ENCODE measurements around the gene EXT2.

The EXT2 gene

DNA sequence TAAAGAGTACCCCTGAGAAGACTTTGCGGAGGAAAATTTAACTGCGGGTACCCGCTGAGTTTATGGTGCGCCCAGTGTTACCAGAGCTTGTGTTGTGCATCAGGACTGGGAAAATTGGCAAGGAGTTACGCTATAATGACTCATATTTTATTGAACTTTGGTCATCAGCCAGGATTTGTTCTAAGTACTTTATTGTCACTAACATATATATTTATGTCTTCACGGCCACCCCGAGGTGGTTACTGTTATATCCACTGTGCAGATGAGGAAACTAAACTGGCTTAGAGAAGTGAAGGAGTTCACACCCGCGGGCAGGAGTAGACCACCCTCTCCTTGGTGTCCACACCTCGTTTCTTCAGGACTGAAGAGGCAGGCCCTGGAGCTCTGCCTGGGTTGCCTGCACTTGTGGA is 28.7 kb upstream of the EXT2 start:
- peaks cover 3% of the 10 kb centered on the region for H3K4me1 ChIP-seq (ENCODE audit: control insufficient read depth, insufficient read depth, low read length)
- no peak for DNase-seq (ENCODE audit: low read depth, low spot score)
- H3K27me3 ChIP-seq (ENCODE audit: control insufficient read depth, insufficient read depth, low read length): 0 out of 2 replicates have a peak, but pooled peaks cover 3% of the 10 kb centered on the region
- H3K27ac ChIP-seq (ENCODE audit: low read length): no peak overlapping the region
- peak overlapping the region; percentile 51; the same call in 1 of the 2 replicates for H3K4me3 ChIP-seq (ENCODE audit: low read length)
- WGBS (ENCODE audit: insufficient coverage, insufficient read length): no CpG with 5 or more reads among the region's 10 CpGs
- H3K9me3 ChIP-seq (ENCODE audit: control insufficient read depth, insufficient read depth, low read length): no peaks in the 10 kb centered on the region
- no peaks in the 10 kb centered on the region for H3K36me3 ChIP-seq (ENCODE audit: control insufficient read depth, insufficient read depth, low read length)

DNA sequence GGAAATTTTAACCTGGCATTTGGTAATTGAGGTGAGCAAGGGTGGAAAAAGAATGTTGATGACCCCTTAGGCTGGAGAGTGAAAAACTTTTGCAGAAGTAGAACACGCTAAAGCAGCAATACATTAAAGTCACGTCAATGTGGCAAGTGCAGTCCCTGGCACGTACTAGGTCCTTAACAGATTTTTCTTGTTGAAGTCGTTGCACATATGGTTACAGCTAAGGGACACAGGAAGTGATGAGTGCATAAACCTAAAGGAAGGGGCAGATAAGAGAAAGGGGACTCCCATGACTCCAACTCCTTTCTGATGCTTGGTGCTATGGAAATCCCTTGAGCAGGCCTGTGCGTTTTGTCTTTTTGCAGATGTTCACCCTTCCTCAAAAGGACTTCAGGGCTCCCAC is 28.2 kb upstream of the EXT2 start:
- WGBS (ENCODE audit: insufficient coverage, insufficient read length): no CpG with 5 or more reads among the region's 5 CpGs
- peaks cover 3% of the 10 kb centered on the region for H3K4me1 ChIP-seq (ENCODE audit: control insufficient read depth, insufficient read depth, low read length)
- DNase-seq (ENCODE audit: low read depth, low spot score): no peak
- no peak overlapping the region for H3K4me3 ChIP-seq (ENCODE audit: low read length)
- 0 out of 2 replicates have a peak, but pooled peaks cover 3% of the 10 kb centered on the region for H3K27me3 ChIP-seq (ENCODE audit: control insufficient read depth, insufficient read depth, low read length)
- H3K27ac ChIP-seq (ENCODE audit: low read length): no peak overlapping the region
- no peaks in the 10 kb centered on the region for H3K36me3 ChIP-seq (ENCODE audit: control insufficient read depth, insufficient read depth, low read length)
- no peaks in the 10 kb centered on the region for H3K9me3 ChIP-seq (ENCODE audit: control insufficient read depth, insufficient read depth, low read length)

DNA sequence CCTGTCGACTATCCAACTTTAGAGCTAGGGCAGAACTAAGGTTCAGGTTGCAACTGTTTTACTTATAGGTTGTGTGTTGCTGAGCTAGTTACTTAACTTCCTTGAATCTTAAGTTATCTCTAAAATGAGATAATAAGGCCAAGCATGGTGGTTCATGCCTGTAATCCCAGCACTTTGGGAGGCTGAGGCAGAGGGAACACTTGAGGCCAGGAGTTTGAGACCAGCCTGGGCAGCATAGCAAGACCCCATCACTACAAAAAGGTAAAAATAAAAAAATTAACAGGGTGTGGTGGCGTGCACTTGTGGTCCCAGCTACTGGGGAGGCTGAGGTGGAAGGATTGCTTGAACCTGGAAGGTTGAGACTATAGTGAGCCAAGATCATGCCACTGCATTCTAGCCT is 27.3 kb upstream of the EXT2 start:
- H3K4me1 ChIP-seq (ENCODE audit: control insufficient read depth, insufficient read depth, low read length): peaks cover 3% of the 10 kb centered on the region
- H3K4me3 ChIP-seq (ENCODE audit: low read length): no peak overlapping the region
- 0 out of 2 replicates have a peak, but pooled peaks cover 3% of the 10 kb centered on the region for H3K27me3 ChIP-seq (ENCODE audit: control insufficient read depth, insufficient read depth, low read length)
- H3K9me3 ChIP-seq (ENCODE audit: control insufficient read depth, insufficient read depth, low read length): no peaks in the 10 kb centered on the region
- H3K36me3 ChIP-seq (ENCODE audit: control insufficient read depth, insufficient read depth, low read length): no peaks in the 10 kb centered on the region
- DNase-seq (ENCODE audit: low read depth, low spot score): no peak
- H3K27ac ChIP-seq (ENCODE audit: low read length): no peak overlapping the region
- WGBS (ENCODE audit: insufficient coverage, insufficient read length): no CpG with 5 or more reads among the region's 2 CpGs

DNA sequence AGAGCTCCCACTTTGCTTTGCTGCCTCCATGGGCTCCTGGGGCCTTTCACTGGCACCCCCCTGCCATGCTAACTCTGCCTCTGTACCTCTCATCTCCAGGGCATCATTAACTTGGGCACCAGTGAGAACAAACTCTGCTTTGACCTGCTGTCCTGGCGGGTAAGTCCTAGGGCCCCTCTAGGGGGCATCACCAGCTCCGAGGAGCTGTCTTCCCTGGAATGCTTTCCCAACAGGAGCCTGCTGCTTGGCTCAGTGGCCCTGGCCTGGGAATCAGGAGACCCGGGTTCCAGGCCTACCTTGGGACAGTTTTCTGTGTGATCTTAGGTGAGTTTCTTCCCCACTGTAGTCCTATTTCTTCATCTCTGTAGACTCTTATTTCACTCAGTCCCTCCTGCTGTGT is 24.3 kb upstream of the EXT2 start:
- Histone ChIP-seq H3K9me3 (ENCODE audit: control insufficient read depth, insufficient read depth, low read length) (no peaks in the 10 kb centered on the region), H3K27me3 (ENCODE audit: control insufficient read depth, insufficient read depth, low read length) (0 out of 2 replicates have a peak, but pooled peaks cover 3% of the 10 kb centered on the region), H3K27ac (ENCODE audit: low read length) (no peak overlapping the region), H3K36me3 (ENCODE audit: control insufficient read depth, insufficient read depth, low read length) (no peaks in the 10 kb centered on the region), H3K4me1 (ENCODE audit: control insufficient read depth, insufficient read depth, low read length) (no peaks in the 10 kb centered on the region), H3K4me3 (ENCODE audit: low read length) (no peak overlapping the region)
- no peak for DNase-seq (ENCODE audit: low read depth, low spot score)
- no CpG with 5 or more reads among the region's 3 CpGs for WGBS (ENCODE audit: insufficient coverage, insufficient read length)

DNA sequence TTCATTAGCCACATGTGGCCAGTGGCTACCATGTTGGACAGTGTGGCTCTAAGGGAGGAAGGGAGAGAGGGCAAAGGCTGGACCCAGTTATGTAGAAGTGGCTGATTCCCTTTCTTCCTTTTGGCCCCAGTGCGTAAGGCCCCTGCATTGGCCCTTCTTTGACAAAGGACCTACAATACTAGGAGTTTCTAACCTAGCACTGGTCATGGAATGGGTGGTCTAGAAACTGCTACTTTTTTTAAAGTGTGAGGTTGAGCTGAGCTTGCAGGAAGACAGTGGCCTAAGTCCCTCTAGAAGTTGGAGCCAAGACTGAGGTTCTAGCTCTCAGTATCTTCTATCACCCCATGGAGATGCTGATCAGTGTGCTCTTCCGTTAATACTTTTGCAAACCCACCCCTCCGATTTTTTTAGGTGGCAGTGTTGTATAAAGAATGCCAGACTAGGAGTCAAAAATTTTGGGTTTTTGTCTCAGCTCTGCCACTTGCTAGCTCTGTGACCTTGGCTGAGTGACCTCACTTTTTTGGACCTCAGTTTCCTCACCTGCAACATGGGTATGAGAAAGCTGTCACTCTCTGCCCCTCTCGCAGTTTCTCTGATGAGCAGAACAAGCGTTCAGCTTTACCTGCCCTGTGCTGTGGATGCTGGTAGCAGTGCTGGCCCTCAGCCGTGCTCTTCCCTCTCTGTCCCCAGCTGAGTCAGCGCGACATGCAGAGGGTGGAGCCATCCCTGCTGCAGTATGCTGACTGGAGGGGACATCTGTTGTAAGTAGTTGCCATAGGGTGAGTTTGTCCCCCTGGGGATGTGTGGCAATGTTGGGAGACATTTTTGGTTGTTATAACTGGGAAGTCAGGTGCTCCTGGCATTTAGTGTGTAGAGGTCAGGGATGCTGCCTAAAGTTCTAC is 22.5 kb upstream of the EXT2 start:
- no peak overlapping the region for H3K4me3 ChIP-seq (ENCODE audit: low read length)
- H3K9me3 ChIP-seq (ENCODE audit: control insufficient read depth, insufficient read depth, low read length): no peaks in the 10 kb centered on the region
- H3K36me3 ChIP-seq (ENCODE audit: control insufficient read depth, insufficient read depth, low read length): no peaks in the 10 kb centered on the region
- DNase-seq (ENCODE audit: low read depth, low spot score): no peak
- WGBS (ENCODE audit: insufficient coverage, insufficient read length): no CpG with 5 or more reads among the region's 8 CpGs
- no peak overlapping the region for H3K27ac ChIP-seq (ENCODE audit: low read length)
- no peaks in the 10 kb centered on the region for H3K27me3 ChIP-seq (ENCODE audit: control insufficient read depth, insufficient read depth, low read length)
- no peaks in the 10 kb centered on the region for H3K4me1 ChIP-seq (ENCODE audit: control insufficient read depth, insufficient read depth, low read length)

DNA sequence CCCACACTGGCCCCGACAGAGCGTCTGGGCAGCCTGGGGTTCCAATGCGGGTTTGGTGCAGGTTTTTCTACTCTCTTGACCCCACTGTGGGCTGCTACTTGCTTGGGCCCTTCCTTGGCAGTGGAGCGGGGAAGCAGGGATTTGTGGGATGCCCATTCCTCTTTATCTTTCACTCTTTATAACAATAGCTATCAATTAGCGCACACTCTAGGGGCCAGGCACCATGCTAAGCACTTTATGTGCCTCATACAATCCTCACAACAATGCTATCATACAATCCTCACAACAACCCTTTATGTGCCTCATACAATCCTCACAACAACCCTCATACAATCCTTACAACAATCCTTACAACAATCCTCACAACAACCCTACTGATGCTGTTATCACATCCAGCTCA is 16.7 kb upstream of the EXT2 start:
- no peak overlapping the region for H3K4me3 ChIP-seq (ENCODE audit: low read length)
- H3K27me3 ChIP-seq (ENCODE audit: control insufficient read depth, insufficient read depth, low read length): no peaks in the 10 kb centered on the region
- no peaks in the 10 kb centered on the region for H3K9me3 ChIP-seq (ENCODE audit: control insufficient read depth, insufficient read depth, low read length)
- DNase-seq (ENCODE audit: low read depth, low spot score): no peak
- no peak overlapping the region for H3K27ac ChIP-seq (ENCODE audit: low read length)
- no CpG with 5 or more reads among the region's 5 CpGs for WGBS (ENCODE audit: insufficient coverage, insufficient read length)
- H3K4me1 ChIP-seq (ENCODE audit: control insufficient read depth, insufficient read depth, low read length): no peaks in the 10 kb centered on the region
- no peaks in the 10 kb centered on the region for H3K36me3 ChIP-seq (ENCODE audit: control insufficient read depth, insufficient read depth, low read length)

DNA sequence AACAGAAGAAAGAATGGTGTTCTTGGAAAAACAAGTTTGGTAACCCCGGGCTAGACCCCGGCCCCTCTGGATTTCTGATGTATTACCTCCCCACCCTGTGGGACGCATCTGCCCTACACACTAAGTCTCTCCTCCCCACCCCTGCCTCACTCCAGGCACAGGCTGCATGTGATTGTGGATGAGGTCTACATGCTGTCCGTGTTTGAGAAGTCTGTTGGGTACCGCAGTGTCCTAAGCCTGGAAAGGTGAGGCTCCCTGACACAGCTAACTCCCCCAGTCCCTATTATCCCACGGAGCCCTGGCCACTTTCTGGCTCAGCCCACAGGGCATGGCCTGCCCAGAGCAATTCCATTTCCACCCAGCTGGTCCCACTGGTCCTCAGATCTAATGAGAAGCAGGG is 16.1 kb upstream of the EXT2 start:
- Histone ChIP-seq H3K9me3 (ENCODE audit: control insufficient read depth, insufficient read depth, low read length) (no peaks in the 10 kb centered on the region), H3K36me3 (ENCODE audit: control insufficient read depth, insufficient read depth, low read length) (no peaks in the 10 kb centered on the region), H3K4me1 (ENCODE audit: control insufficient read depth, insufficient read depth, low read length) (no peaks in the 10 kb centered on the region), H3K4me3 (ENCODE audit: low read length) (no peak overlapping the region), H3K27ac (ENCODE audit: low read length) (no peak overlapping the region), H3K27me3 (ENCODE audit: control insufficient read depth, insufficient read depth, low read length) (no peaks in the 10 kb centered on the region)
- no CpG with 5 or more reads among the region's 6 CpGs for WGBS (ENCODE audit: insufficient coverage, insufficient read length)
- no peak for DNase-seq (ENCODE audit: low read depth, low spot score)

DNA sequence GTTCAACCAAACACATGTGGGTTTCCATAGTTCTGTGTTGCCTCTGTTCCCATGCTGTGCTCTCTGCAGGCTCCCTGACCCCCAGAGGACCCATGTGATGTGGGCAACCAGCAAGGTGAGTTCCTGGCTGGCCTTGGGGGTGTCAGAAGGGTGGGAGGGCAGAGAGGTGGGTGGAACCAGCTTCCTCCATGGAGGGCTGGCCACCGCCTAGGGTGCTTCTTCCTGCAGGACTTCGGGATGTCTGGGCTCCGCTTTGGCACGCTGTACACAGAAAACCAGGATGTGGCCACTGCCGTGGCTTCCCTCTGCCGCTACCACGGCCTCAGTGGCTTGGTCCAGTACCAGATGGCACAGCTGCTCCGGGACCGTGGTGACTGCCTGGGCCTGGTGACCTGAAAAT is 14.5 kb upstream of the EXT2 start:
- no peak overlapping the region for H3K4me3 ChIP-seq (ENCODE audit: low read length)
- H3K36me3 ChIP-seq (ENCODE audit: control insufficient read depth, insufficient read depth, low read length): no peaks in the 10 kb centered on the region
- no peak overlapping the region for H3K27ac ChIP-seq (ENCODE audit: low read length)
- DNase-seq (ENCODE audit: low read depth, low spot score): no peak
- no peaks in the 10 kb centered on the region for H3K27me3 ChIP-seq (ENCODE audit: control insufficient read depth, insufficient read depth, low read length)
- H3K4me1 ChIP-seq (ENCODE audit: control insufficient read depth, insufficient read depth, low read length): no peaks in the 10 kb centered on the region
- no CpG with 5 or more reads among the region's 9 CpGs for WGBS (ENCODE audit: insufficient coverage, insufficient read length)
- no peaks in the 10 kb centered on the region for H3K9me3 ChIP-seq (ENCODE audit: control insufficient read depth, insufficient read depth, low read length)

DNA sequence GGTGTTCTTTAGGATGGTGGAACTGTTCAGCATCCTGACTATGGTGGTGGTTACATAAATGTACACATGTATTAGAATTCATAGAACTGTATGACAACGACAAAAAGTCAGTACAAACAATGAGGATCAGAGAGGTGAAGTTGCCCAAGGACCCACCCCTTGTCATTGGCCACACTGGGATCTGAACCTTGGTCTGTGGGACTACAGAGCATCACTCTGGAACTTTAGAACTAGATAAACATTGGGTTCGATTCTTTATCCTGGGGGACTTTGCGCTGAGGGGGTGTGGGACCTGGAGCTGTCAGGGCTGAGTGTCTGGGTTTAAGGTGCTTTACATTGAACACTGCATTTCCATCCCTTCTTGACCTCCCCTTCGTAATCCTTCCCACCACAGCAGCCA is 12.8 kb upstream of the EXT2 start:
- DNase-seq (ENCODE audit: low read depth, low spot score): no peak
- H3K27me3 ChIP-seq (ENCODE audit: control insufficient read depth, insufficient read depth, low read length): no peaks in the 10 kb centered on the region
- WGBS (ENCODE audit: insufficient coverage, insufficient read length): no CpG with 5 or more reads among the region's 4 CpGs

DNA sequence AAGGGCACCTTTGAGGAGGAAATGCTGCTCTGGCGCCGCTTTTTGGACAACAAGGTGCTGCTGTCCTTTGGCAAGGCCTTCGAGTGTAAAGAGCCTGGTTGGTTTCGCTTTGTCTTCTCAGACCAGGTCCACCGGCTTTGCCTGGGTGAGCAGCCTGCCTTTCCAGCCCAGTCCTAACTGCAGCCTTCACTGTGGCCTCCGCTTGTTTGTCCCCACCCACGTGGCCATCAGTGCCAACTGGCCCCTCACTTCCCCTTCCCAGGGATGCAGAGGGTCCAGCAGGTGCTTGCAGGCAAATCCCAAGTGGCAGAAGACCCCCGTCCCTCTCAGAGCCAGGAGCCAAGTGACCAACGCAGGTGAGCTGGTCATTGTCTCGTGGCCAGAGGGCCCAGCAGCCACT is 12.0 kb upstream of the EXT2 start:
- no peak for DNase-seq (ENCODE audit: low read depth, low spot score)
- H3K9me3 ChIP-seq (ENCODE audit: control insufficient read depth, insufficient read depth, low read length): no peaks in the 10 kb centered on the region
- H3K36me3 ChIP-seq (ENCODE audit: control insufficient read depth, insufficient read depth, low read length): no peaks in the 10 kb centered on the region
- no peak overlapping the region for H3K4me3 ChIP-seq (ENCODE audit: low read length)
- WGBS (ENCODE audit: insufficient coverage, insufficient read length): no CpG with 5 or more reads among the region's 10 CpGs
- no peak overlapping the region for H3K27ac ChIP-seq (ENCODE audit: low read length)
- no peaks in the 10 kb centered on the region for H3K27me3 ChIP-seq (ENCODE audit: control insufficient read depth, insufficient read depth, low read length)
- H3K4me1 ChIP-seq (ENCODE audit: control insufficient read depth, insufficient read depth, low read length): no peaks in the 10 kb centered on the region

More for the DNA sequence above, 12.8 kb upstream of the EXT2 start:
- Histone ChIP-seq H3K36me3 (ENCODE audit: control insufficient read depth, insufficient read depth, low read length) (no peaks in the 10 kb centered on the region), H3K27ac (ENCODE audit: low read length) (no peak overlapping the region), H3K9me3 (ENCODE audit: control insufficient read depth, insufficient read depth, low read length) (no peaks in the 10 kb centered on the region), H3K4me3 (ENCODE audit: low read length) (no peak overlapping the region), H3K4me1 (ENCODE audit: control insufficient read depth, insufficient read depth, low read length) (no peaks in the 10 kb centered on the region)

DNA sequence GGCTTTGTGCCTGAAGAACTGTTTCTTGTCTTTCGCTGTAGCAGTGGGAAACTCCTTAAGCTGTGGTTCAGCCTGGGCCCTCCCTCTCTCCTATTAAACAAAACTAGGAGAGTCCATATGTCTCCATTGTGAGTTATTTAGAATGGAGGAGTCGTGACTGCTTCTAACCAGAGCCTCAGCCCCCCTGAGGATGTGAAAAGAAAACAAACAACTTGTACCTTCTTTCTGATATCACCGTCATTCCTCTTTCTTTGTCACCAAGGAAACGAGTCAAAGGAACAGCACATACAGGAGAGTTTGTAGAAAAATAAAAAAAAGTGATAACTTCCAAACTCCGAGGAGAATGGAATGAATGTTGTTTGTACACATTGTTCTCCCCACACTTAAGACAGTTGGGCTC is 11.6 kb upstream of the EXT2 start:
- H3K27ac ChIP-seq (ENCODE audit: low read length): no peak overlapping the region
- H3K36me3 ChIP-seq (ENCODE audit: control insufficient read depth, insufficient read depth, low read length): no peaks in the 10 kb centered on the region
- no peaks in the 10 kb centered on the region for H3K27me3 ChIP-seq (ENCODE audit: control insufficient read depth, insufficient read depth, low read length)
- H3K4me3 ChIP-seq (ENCODE audit: low read length): no peak overlapping the region
- no peaks in the 10 kb centered on the region for H3K9me3 ChIP-seq (ENCODE audit: control insufficient read depth, insufficient read depth, low read length)
- H3K4me1 ChIP-seq (ENCODE audit: control insufficient read depth, insufficient read depth, low read length): no peaks in the 10 kb centered on the region
- no peak for DNase-seq (ENCODE audit: low read depth, low spot score)
- no CpG with 5 or more reads among the region's 5 CpGs for WGBS (ENCODE audit: insufficient coverage, insufficient read length)
